DOHH2 (cell line): Measurements from ENCODE around the gene LRGUK.
A peak's percentile ranks its signal among the peaks of the same experiment; 100 is the strongest.

Experiments used
- H3F3A ChIP-seq: fragments of 200-600 bp; sonication (generic), shearing (Covaris generic); 2 replicates; pipeline ENCODE4 v1.6.0; 2016; ENCODE audit warnings: antibody characterized with exemption, mild to moderate bottlenecking; ENCODE audit not compliant: control insufficient read depth, insufficient read depth
- H3K27ac ChIP-seq: fragments of 200-600 bp; sonication (generic); 2 replicates; pipeline ENCODE4 v1.5.1; 2014; ENCODE audit warnings: low read depth, mild to moderate bottlenecking, low read length, moderate library complexity
- H3K27me3 ChIP-seq: fragments of 200-600 bp; sonication (generic); 2 replicates; pipeline ENCODE4 v1.6.1; 2014; ENCODE audit warnings: mild to moderate bottlenecking, low read length, mixed read lengths; ENCODE audit not compliant: control insufficient read depth
- H3K36me3 ChIP-seq: fragments of 200-600 bp; sonication (generic); 2 replicates; pipeline ENCODE4 v1.6.1; 2014; ENCODE audit warnings: mild to moderate bottlenecking, low read length, moderate library complexity, mixed read lengths; ENCODE audit not compliant: control insufficient read depth
- H3K4me1 ChIP-seq: fragments of 200-600 bp; sonication (generic); 2 replicates; pipeline ENCODE4 v1.6.1; 2014; ENCODE audit warnings: mild to moderate bottlenecking, low read length, mixed read lengths; ENCODE audit not compliant: control insufficient read depth
- H3K4me2 ChIP-seq: fragments of 200-600 bp; sonication (generic); 2 replicates; pipeline ENCODE4 v1.6.0; 2014; ENCODE audit warnings: mild to moderate bottlenecking, low read length, moderate library complexity
- H3K4me3 ChIP-seq: fragments of 200-600 bp; sonication (generic); 2 replicates; pipeline ENCODE4 v1.5.1; 2014; ENCODE audit warnings: mild to moderate bottlenecking, low read length, mixed read lengths
- H3K79me2 ChIP-seq: fragments of 200-600 bp; sonication (generic); 2 replicates; pipeline ENCODE4 v1.6.1; 2014; ENCODE audit warnings: mild to moderate bottlenecking, low read length, mixed read lengths; ENCODE audit not compliant: control insufficient read depth
- H3K9me2 ChIP-seq: fragments of 200-600 bp; sonication (generic); replicated peaks from 2 replicates; pipeline ENCODE4 v1.6.1; 2014; ENCODE audit warnings: mild to moderate bottlenecking, low read length, mixed read lengths; ENCODE audit not compliant: control insufficient read depth
- H3K9me3 ChIP-seq: fragments of 200-600 bp; sonication (generic); 2 replicates; pipeline ENCODE4 v1.6.1; 2014; ENCODE audit warnings: antibody characterized with exemption, low read length, mixed read lengths; ENCODE audit not compliant: control insufficient read depth, insufficient read depth
- H4K20me1 ChIP-seq: fragments of 200-600 bp; sonication (generic); 2 replicates; pipeline ENCODE4 v1.6.0; 2014; ENCODE audit warnings: low read depth, mild to moderate bottlenecking, antibody characterized with exemption, low read length, moderate library complexity; ENCODE audit not compliant: control insufficient read depth, insufficient read depth
- CTCF ChIP-seq: fragments of 200-600 bp; sonication (generic); IDR thresholded peaks from one replicate; pipeline ENCODE4 v1.5.1; 2014; ENCODE audit warnings: antibody characterized with exemption, mild to moderate bottlenecking, low read depth, low read length; ENCODE audit not compliant: poor library complexity, severe bottlenecking
- EZH2phosphoT487 ChIP-seq: fragments of 200-600 bp; sonication (generic); IDR thresholded peaks from 2 replicates; pipeline ENCODE4 v1.6.1; 2017; ENCODE audit warnings: borderline replicate concordance, mild to moderate bottlenecking, antibody characterized with exemption, low read length, moderate library complexity, mixed read lengths

LRGUK gene

GRCh38 chr7:134126146-134126545, 994 bp upstream of the LRGUK start:
- TF ChIP-seq EZH2phosphoT487 = no peak
- no peak for TF ChIP-seq CTCF
- no peak overlapping the region for H3K4me2 ChIP-seq
- no peaks in the 10 kb centered on the region for H3K79me2 ChIP-seq
- H3K27me3 ChIP-seq = peaks cover 10% of the 10 kb centered on the region
- H3K4me3 ChIP-seq = no peak overlapping the region
- H3F3A ChIP-seq = no peaks in the 10 kb centered on the region
- no peak overlapping the region for H3K27ac ChIP-seq
- H3K4me1 ChIP-seq = peaks cover 12% of the 10 kb centered on the region
- no peaks in the 10 kb centered on the region for H3K9me2 ChIP-seq
- no peaks in the 10 kb centered on the region for H4K20me1 ChIP-seq
- no peaks in the 10 kb centered on the region for H3K9me3 ChIP-seq
- H3K36me3 ChIP-seq = no peaks in the 10 kb centered on the region

GRCh38 chr7:134126596-134126965, 559 bp upstream of the LRGUK start:
- peak overlapping the region; percentile 75 for H3K4me2 ChIP-seq
- H3K4me3 ChIP-seq = peak overlapping the region; percentile 76
- no peaks in the 10 kb centered on the region for H3K9me3 ChIP-seq

GRCh38 chr7:134128829-134129228, 1.7 kb downstream of the LRGUK start:
- Histone ChIP-seq H3K9me3 (no peaks in the 10 kb centered on the region), H3K4me3 (no peak overlapping the region), H3K27me3 (peaks cover 8% of the 10 kb centered on the region), H3K9me2 (no peaks in the 10 kb centered on the region), H3K79me2 (no peaks in the 10 kb centered on the region), H3K4me1 (peaks cover 9% of the 10 kb centered on the region), H3K27ac (no peak overlapping the region), H3F3A (no peaks in the 10 kb centered on the region), H3K4me2 (no peak overlapping the region), H3K36me3 (no peaks in the 10 kb centered on the region), H4K20me1 (no peaks in the 10 kb centered on the region)
- TF ChIP-seq CTCF (no peak), EZH2phosphoT487 (no peak)

More at GRCh38 chr7:134126596-134126965, 559 bp upstream of the LRGUK start:
- Histone ChIP-seq H3K27me3 (peaks cover 13% of the 10 kb centered on the region), H3K79me2 (no peaks in the 10 kb centered on the region), H3K9me2 (no peaks in the 10 kb centered on the region), H3F3A (no peaks in the 10 kb centered on the region), H3K27ac (no peak overlapping the region), H3K4me1 (peaks cover 12% of the 10 kb centered on the region), H4K20me1 (no peaks in the 10 kb centered on the region), H3K36me3 (no peaks in the 10 kb centered on the region)
- TF ChIP-seq EZH2phosphoT487 (no peak), CTCF (no peak)
